Astrocyte of the cerebellum (primary cell): ENCODE data around the gene FLT1.

Experiments
- DNase-seq: peaks from one replicate; pipeline ENCODE4 v3.0.0-alpha.2; 2011; ENCODE audit warnings: low read depth
- H3K4me3 ChIP-seq: 2 replicates; pipeline ENCODE4 v1.5.1; 2011; ENCODE audit warnings: mild to moderate bottlenecking, low read depth, low read length, moderate library complexity
- CTCF ChIP-seq: IDR thresholded peaks from 2 replicates; pipeline ENCODE4 v1.5.1; 2012; ENCODE audit warnings: low read length, low read depth, moderate library complexity, mild to moderate bottlenecking; ENCODE audit errors: missing control alignments
- in situ Hi-C: cut with HindIII; loops from 2 replicates; pipeline ENCODE4 v1.10.0; 2017; ENCODE audit warnings: low sequenced_read_pairs

The FLT1 gene

GRCh38 chr13:28267497-28267896 is 227.4 kb downstream of the FLT1 start:
- no peak for DNase-seq
- in situ Hi-C loops = no loop called here
- no peak for TF ChIP-seq CTCF
- H3K4me3 ChIP-seq = no peak overlapping the region

GRCh38 chr13:28258417-28258816 is 236.5 kb downstream of the FLT1 start:
- in situ Hi-C loops = no loop called here
- no peak for DNase-seq
- no peak for TF ChIP-seq CTCF
- no peak overlapping the region for H3K4me3 ChIP-seq

GRCh38 chr13:28257305-28257704 is 237.6 kb downstream of the FLT1 start:
- no peak for TF ChIP-seq CTCF
- no peak for DNase-seq
- in situ Hi-C loops = no loop called here
- H3K4me3 ChIP-seq = no peak overlapping the region

GRCh38 chr13:28252547-28252946 is 242.4 kb downstream of the FLT1 start:
- no peak for TF ChIP-seq CTCF
- DNase-seq = no peak
- H3K4me3 ChIP-seq = no peak overlapping the region
- in situ Hi-C loops = no loop called here

- DNase-seq = no peak
- TF ChIP-seq CTCF = no peak
- in situ Hi-C loops = no loop called here
- no peak overlapping the region for H3K4me3 ChIP-seq
Observed at GRCh38 chr13:28251466-28251865, 243.5 kb downstream of the FLT1 start.

GRCh38 chr13:28250542-28250941 is 244.4 kb downstream of the FLT1 start:
- no peak for TF ChIP-seq CTCF
- DNase-seq = no peak
- H3K4me3 ChIP-seq = no peak overlapping the region
- in situ Hi-C loops = no loop called here
